ENCODE results near the gene SEL1L. TPM values are rescaled to one million over a fixed set of nuclear protein-coding genes. Genes with fewer than 3 reads are reported as not detected.
A peak's percentile ranks its signal among the peaks of the same experiment; 100 is the strongest.
"Not testable (repeated sequence)": the region's sequence is repeated elsewhere in the genome, so short reads cannot be mapped to it uniquely, and the experiment has no call there.

SEL1L gene
- total RNA-seq, 2 donors from 2014 or later = 57.1 to 71.5 TPM

- TF ChIP-seq CTCF (IDR thresholded peaks at IDR 0.05) = no peak
Measured at GRCh38 chr14:81555684-81556083, 22.0 kb upstream of the SEL1L start.

GRCh38 chr14:81555051-81555450, 21.4 kb upstream of the SEL1L start:
- Histone ChIP-seq H3K4me1 (ENCODE audit: control insufficient read depth in 1 of 2, low read depth in 2 of 2) (no peaks in the 10 kb centered on the region), H3K27me3 (replicated peaks; ENCODE audit: insufficient read depth) (no peaks in the 10 kb centered on the region)
- TF ChIP-seq CTCF (IDR thresholded peaks at IDR 0.05) = no peak

More at GRCh38 chr14:81555684-81556083, 22.0 kb upstream of the SEL1L start:
- Histone ChIP-seq H3K27me3 (replicated peaks; ENCODE audit: insufficient read depth) (no peaks in the 10 kb centered on the region), H3K4me3 (no peak overlapping the region), H3K36me3 (no peaks in the 10 kb centered on the region), H3K4me1 (ENCODE audit: control insufficient read depth in 1 of 2, low read depth in 2 of 2) (no peaks in the 10 kb centered on the region), H3K9me3 (no peaks in the 10 kb centered on the region), H3K27ac (no peak overlapping the region)
- DNase-seq (ENCODE audit: low spot score) (no peak), ATAC-seq (ENCODE audit: insufficient number of reproducible peaks, low FRiP score, low read depth) (no peak)

GRCh38 chr14:81551471-81551870, 17.8 kb upstream of the SEL1L start:
- H3K27me3 ChIP-seq (replicated peaks; ENCODE audit: insufficient read depth) = no peaks in the 10 kb centered on the region
- DNase-seq (ENCODE audit: low spot score) = no peak

More at GRCh38 chr14:81555051-81555450, 21.4 kb upstream of the SEL1L start:
- Histone ChIP-seq H3K27ac (no peak overlapping the region), H3K36me3 (no peaks in the 10 kb centered on the region), H3K4me3 (no peak overlapping the region), H3K9me3 (no peaks in the 10 kb centered on the region)
- DNase-seq (ENCODE audit: low spot score) = no peak
- ATAC-seq (ENCODE audit: insufficient number of reproducible peaks, low FRiP score, low read depth) = no peak

GRCh38 chr14:81550001-81550637, 16.5 kb upstream of the SEL1L start:
- H3K27ac ChIP-seq = no peak overlapping the region
- no peaks in the 10 kb centered on the region for H3K4me1 ChIP-seq (ENCODE audit: control insufficient read depth in 1 of 2, low read depth in 2 of 2)
- no peaks in the 10 kb centered on the region for H3K36me3 ChIP-seq
- TF ChIP-seq CTCF (IDR thresholded peaks at IDR 0.05) = no peak
- DNase-seq (ENCODE audit: low spot score) (no peak), ATAC-seq (ENCODE audit: insufficient number of reproducible peaks, low FRiP score, low read depth) (no peak)
- H3K9me3 ChIP-seq = no peaks in the 10 kb centered on the region
- H3K4me3 ChIP-seq = no peak overlapping the region
- H3K27me3 ChIP-seq (replicated peaks; ENCODE audit: insufficient read depth) = no peaks in the 10 kb centered on the region

More at GRCh38 chr14:81551471-81551870, 17.8 kb upstream of the SEL1L start:
- Histone ChIP-seq H3K9me3 (no peaks in the 10 kb centered on the region), H3K27ac (no peak overlapping the region), H3K4me1 (ENCODE audit: control insufficient read depth in 1 of 2, low read depth in 2 of 2) (no peaks in the 10 kb centered on the region), H3K36me3 (no peaks in the 10 kb centered on the region), H3K4me3 (no peak overlapping the region)
- no peak for TF ChIP-seq CTCF (IDR thresholded peaks at IDR 0.05)
- ATAC-seq (ENCODE audit: insufficient number of reproducible peaks, low FRiP score, low read depth) = no peak

- not testable (repeated sequence) for H3K4me3 ChIP-seq; DNase-seq (ENCODE audit: low spot score); ATAC-seq (ENCODE audit: insufficient number of reproducible peaks, low FRiP score, low read depth); H3K27me3 ChIP-seq (replicated peaks; ENCODE audit: insufficient read depth); H3K27ac ChIP-seq; H3K9me3 ChIP-seq; H3K36me3 ChIP-seq
- peaks cover 0 to 15% of the 10 kb centered on the region in 2 donors for H3K4me1 ChIP-seq (ENCODE audit: control insufficient read depth in 1 of 2, low read depth in 2 of 2)
Measured at GRCh38 chr14:81541206-81541605, 7.6 kb upstream of the SEL1L start.

- no peak for DNase-seq (ENCODE audit: low spot score)
- H3K9me3 ChIP-seq = no peaks in the 10 kb centered on the region
- ATAC-seq (ENCODE audit: insufficient number of reproducible peaks, low FRiP score, low read depth) = no peak
- no peak for TF ChIP-seq CTCF (IDR thresholded peaks at IDR 0.05)
- peaks cover 5 to 38% of the 10 kb centered on the region in 2 donors for H3K4me1 ChIP-seq (ENCODE audit: control insufficient read depth in 1 of 2, low read depth in 2 of 2)
- H3K4me3 ChIP-seq = no peak overlapping the region
- H3K36me3 ChIP-seq = no peaks in the 10 kb centered on the region
- H3K27ac ChIP-seq = peak overlapping the region; percentile 39 to 45
- no peaks in the 10 kb centered on the region for H3K27me3 ChIP-seq (replicated peaks; ENCODE audit: insufficient read depth)
Measured at GRCh38 chr14:81537193-81537592, 3.5 kb upstream of the SEL1L start.
